HCT116 (cell line): ENCODE data around the gene STARD3. TPM values are rescaled to one million over a fixed set of nuclear protein-coding genes. Genes with fewer than 3 reads are reported as not detected.

Source experiments
- ATAC-seq: fragments of 200-7000 bp; cut with Tn5 transposase; 2 replicates; pipeline ENCODE4 v1.9.1; 2020; ENCODE audit warnings: mild to moderate bottlenecking, moderate library complexity
- BruUV-seq: library from RNA; stranded (reverse); fragments of 400-500 nt; replicated peaks from 2 replicates; lab custom pipeline; 2021; lab: Mats Ljungman, UMichigan
- CTCF ChIA-PET: fragments of 300-600 bp; sonication (Branson Sonifier 250); formaldehyde crosslinking; loops from one replicate; lab custom pipeline; 2021; ENCODE audit warnings: antibody characterized with exemption; lab: Charles Lee
- POLR2A ChIA-PET: fragments of 300-600, 350-600 bp; sonication (Branson Sonifier 250); formaldehyde crosslinking; loops from one replicate; lab custom pipeline; 2021; ENCODE audit warnings: antibody characterized with exemption; lab: Charles Lee
- RAD21 ChIA-PET, 2 experiments: fragments of 300-600 bp; sonication (Branson Sonifier 250); formaldehyde crosslinking; loops; one replicate each; lab custom pipeline; 2023; ENCODE audit warnings: low total read pairs in 2 of 2; ENCODE audit not compliant: uncharacterized antibody in 2 of 2, unreplicated experiment in 2 of 2, low non-redundant PET in 1 of 2; lab: Charles Lee
- DNase-seq: peaks from one replicate; pipeline ENCODE4 v3.0.0-alpha.2; 2010; ENCODE audit warnings: low read depth, low spot score
- H2AFZ ChIP-seq: fragments of 200-600 bp; shearing (Covaris generic), sonication (generic); 2 replicates; pipeline ENCODE4 v1.6.1; 2017; ENCODE audit warnings: low read depth, mixed run types, mixed read lengths, antibody characterized with exemption, low read length; ENCODE audit not compliant: poor library complexity, severe bottlenecking
- H3K27ac ChIP-seq: 2 replicates; pipeline ENCODE4 v1.5.1; 2012; ENCODE audit warnings: low read depth, low read length
- H3K27me3 ChIP-seq: fragments of 200-600 bp; sonication (generic); 2 replicates; pipeline ENCODE4 v1.6.1; 2016; ENCODE audit warnings: mixed run types, low read length, mixed read lengths; ENCODE audit not compliant: insufficient read depth
- H3K36me3 ChIP-seq, 2 experiments: fragments of 200-500 bp in 1 of 2; fragments of 200-600 bp in 1 of 2; sonication (Bioruptor generic) in 1 of 2; sonication (generic) in 1 of 2; 2 replicates each; pipeline versions ENCODE4 v1.5.1 to v1.6.1; 2014 to 2016; ENCODE audit warnings: low read length in 2 of 2, inconsistent platforms in 1 of 2, mixed read lengths in 1 of 2, mixed run types in 1 of 2; ENCODE audit not compliant: insufficient read depth in 2 of 2, control insufficient read depth in 1 of 2
- H3K4me1 ChIP-seq, 2 experiments: fragments of 200-600 bp in 1 of 2; sonication (generic) in 1 of 2; 2 replicates each; pipeline versions ENCODE4 v1.5.1 to v1.6.1; 2012 to 2017; ENCODE audit warnings: low read length in 2 of 2, inconsistent platforms in 1 of 2, mild to moderate bottlenecking in 1 of 2, mixed read lengths in 1 of 2, mixed run types in 1 of 2, moderate library complexity in 1 of 2; ENCODE audit not compliant: insufficient read depth in 2 of 2, control insufficient read depth in 1 of 2
- H3K4me2 ChIP-seq: fragments of 200-600 bp; sonication (generic); 2 replicates; pipeline ENCODE4 v1.6.1; 2017; ENCODE audit warnings: mixed run types, low read length, mixed read lengths
- H3K4me3 ChIP-seq, 2 experiments: fragments of 200-600 bp in 1 of 2; sonication (generic) in 1 of 2; replicated peaks in 1 of 2; 2 replicates each; pipeline ENCODE4 v1.5.1; 2011 to 2016; ENCODE audit warnings: low read length in 2 of 2, control low read depth in 1 of 2, low read depth in 1 of 2, mild to moderate bottlenecking in 1 of 2, mixed read lengths in 1 of 2, mixed run types in 1 of 2
- H3K79me2 ChIP-seq: fragments of 200-600 bp; sonication (generic); 2 replicates; pipeline ENCODE4 v1.6.1; 2017; ENCODE audit warnings: mild to moderate bottlenecking, mixed run types, low read length, moderate library complexity, mixed read lengths; ENCODE audit not compliant: insufficient read depth
- H3K9ac ChIP-seq: fragments of 200-600 bp; sonication (generic); 2 replicates; pipeline ENCODE4 v1.6.1; 2016; ENCODE audit warnings: low read length, mixed read lengths
- H3K9me2 ChIP-seq: fragments of 200-600 bp; sonication (generic), shearing (Covaris generic); 2 replicates; pipeline ENCODE4 v1.6.1; 2017; ENCODE audit warnings: mixed run types, mild to moderate bottlenecking, moderate library complexity; ENCODE audit not compliant: insufficient read depth
- H3K9me3 ChIP-seq, 2 experiments: fragments of 200-500 bp in 1 of 2; fragments of 200-600 bp in 1 of 2; sonication (Bioruptor generic) in 1 of 2; sonication (generic) in 1 of 2; 2 replicates each; pipeline ENCODE4 v1.6.1; 2014 to 2017; ENCODE audit warnings: low read length in 2 of 2, mixed read lengths in 2 of 2, inconsistent platforms in 1 of 2, low read depth in 1 of 2, mild to moderate bottlenecking in 1 of 2, mixed run types in 1 of 2, moderate library complexity in 1 of 2; ENCODE audit not compliant: control insufficient read depth in 1 of 2, insufficient read depth in 1 of 2
- H4K20me1 ChIP-seq: fragments of 200-600 bp; sonication (generic), shearing (Covaris generic); 2 replicates; pipeline ENCODE4 v1.6.1; 2017; ENCODE audit warnings: mixed run types, mild to moderate bottlenecking, moderate library complexity; ENCODE audit not compliant: insufficient read depth
- ATF3 ChIP-seq: IDR thresholded peaks from 2 replicates; pipeline ENCODE4 v1.6.1; 2012
- EGR1 ChIP-seq: IDR thresholded peaks from 2 replicates; pipeline ENCODE4 v1.6.1; 2012; ENCODE audit warnings: low read depth
- EZH2 ChIP-seq: fragments of 200-600 bp; sonication (generic); IDR thresholded peaks from 2 replicates; pipeline ENCODE4 v1.6.1; 2017; ENCODE audit warnings: antibody characterized with exemption, mixed run types
- POLR2A ChIP-seq: IDR thresholded peaks from 2 replicates; pipeline ENCODE4 v1.7.0; 2011; ENCODE audit warnings: borderline replicate concordance; ENCODE audit not compliant: insufficient read depth, insufficient read length; ENCODE audit errors: extremely low read depth
- RAD21 ChIP-seq: IDR thresholded peaks from 2 replicates; pipeline ENCODE4 v1.6.1; 2012; ENCODE audit warnings: low read depth, mild to moderate bottlenecking
- REST ChIP-seq: IDR thresholded peaks from 2 replicates; pipeline ENCODE4 v1.6.1; 2012; ENCODE audit warnings: low read depth
- SP1 ChIP-seq: IDR thresholded peaks from 2 replicates; pipeline ENCODE4 v1.6.1; 2012; ENCODE audit warnings: low read depth
- TCF7L2 ChIP-seq: IDR thresholded peaks from 2 replicates; pipeline ENCODE4 v1.7.0; 2011; ENCODE audit warnings: borderline replicate concordance, inconsistent platforms; ENCODE audit not compliant: insufficient read depth, insufficient read length; ENCODE audit errors: extremely low read depth
- ZBTB33 ChIP-seq: IDR thresholded peaks from 2 replicates; pipeline ENCODE4 v1.6.1; 2011; ENCODE audit warnings: mild to moderate bottlenecking, low read length, moderate library complexity; ENCODE audit not compliant: insufficient replicate concordance; ENCODE audit errors: extremely low read depth
- ZFX ChIP-seq: fragments of 450-650 bp; IDR thresholded peaks from 2 replicates; pipeline ENCODE4 v1.6.1; 2017
- intact Hi-C: fragments of 100-400 bp; cut with micrococcal nuclease; formaldehyde crosslinking; loops from 2 replicates; pipeline ENCODE4 v1.10.0; 2022
- total RNA-seq: library from RNA; stranded (reverse); gene quantifications from one replicate; pipeline ENCODE4 v1.2.1, GENCODE V29; 2021; ENCODE audit not compliant: unreplicated experiment

The STARD3 gene
- total RNA-seq, 1 experiment from 2014 or later, result 73.9 TPM

GRCh38 chr17:39702901-39703893 is 66.3 kb downstream of the STARD3 start:
- Histone ChIP-seq H3K27ac (no peak overlapping the region), H3K36me3 (peaks cover 0 to 3% of the 10 kb centered on the region in 2 experiments; a peak in 1 of 4 replicates), H3K9me2 (no peaks in the 10 kb centered on the region), H3K4me2 (no peak overlapping the region), H4K20me1 (no peaks in the 10 kb centered on the region), H3K79me2 (peaks cover 64% of the 10 kb centered on the region), H2AFZ (no peak overlapping the region), H3K9ac (no peak overlapping the region), H3K4me1 (peaks cover 44 to 68% of the 10 kb centered on the region in 2 experiments), H3K9me3 (no peaks in the 10 kb centered on the region), H3K27me3 (no peaks in the 10 kb centered on the region), H3K4me3 (no peak overlapping the region)
- POLR2A ChIA-PET, result no interaction called here
- CTCF ChIA-PET, result interaction anchor here (0.7 to 1.2 kb wide), 3 partner anchors 15 to 80 kb away, joined by 3 read pairs; partner anchors contain the start of gene MIEN1
- no TSS peak for BruUV-seq
- RAD21 ChIA-PET, result interaction anchor here in 1 of 2 experiments (0.6 kb wide), 1 partner anchor 88 kb away, joined by 3 read pairs; no protein-coding TSS in a partner anchor
- intact Hi-C loops, result no loop called here
- DNase-seq, result no peak
- TF ChIP-seq RAD21, result no peak
- no peak for ATAC-seq

GRCh38 chr17:39703913-39704312 is 67.0 kb downstream of the STARD3 start:
- H4K20me1 ChIP-seq, result no peaks in the 10 kb centered on the region
- peaks cover 42 to 63% of the 10 kb centered on the region in 2 experiments for H3K4me1 ChIP-seq
- no peaks in the 10 kb centered on the region for H3K9me3 ChIP-seq
- no peak overlapping the region for H2AFZ ChIP-seq
- RAD21 ChIA-PET, result no interaction called here
- no peak for ATAC-seq
- no TSS peak for BruUV-seq
- H3K79me2 ChIP-seq, result peaks cover 64% of the 10 kb centered on the region
- H3K27ac ChIP-seq, result no peak overlapping the region
- CTCF ChIA-PET, result interaction anchor here (1.2 kb wide), 2 partner anchors 27 to 81 kb away, joined by 3 read pairs; partner anchors contain the start of gene MIEN1
- no peaks in the 10 kb centered on the region for H3K9me2 ChIP-seq
- POLR2A ChIA-PET, result no interaction called here
- H3K4me2 ChIP-seq, result no peak overlapping the region
- no peak for DNase-seq
- no peaks in the 10 kb centered on the region for H3K27me3 ChIP-seq
- intact Hi-C loops, result no loop called here
- H3K4me3 ChIP-seq, result no peak overlapping the region
- H3K9ac ChIP-seq, result no peak overlapping the region
- peaks cover 0 to 6% of the 10 kb centered on the region in 2 experiments; a peak in 2 of 4 replicates for H3K36me3 ChIP-seq
- TF ChIP-seq POLR2A, result no peak
- TF ChIP-seq ZBTB33, result no peak
- TF ChIP-seq REST, result no peak
- TF ChIP-seq ATF3, result no peak
- TF ChIP-seq TCF7L2, result no peak
- no peak for TF ChIP-seq ZFX
- TF ChIP-seq EZH2, result no peak
- no peak for TF ChIP-seq SP1
- no peak for TF ChIP-seq EGR1
